ENCODE results near the gene CAD. TPM values are rescaled to one million over a fixed set of nuclear protein-coding genes. Genes with fewer than 3 reads are reported as not detected.
A peak's percentile ranks its signal among the peaks of the same experiment; 100 is the strongest.

The CAD gene
- total RNA-seq, 1 experiment from 2014 or later: 66.5 TPM

GRCh38 chr2:27256855-27257454, 39.8 kb downstream of the CAD start:
- BruUV-seq (replicated peaks): no TSS peak
- Mint-ChIP-seq H3K36me3 (ENCODE audit: insufficient read depth, unreplicated experiment) (no peaks in the 10 kb centered on the region), H3K9me3 (ENCODE audit: unreplicated experiment) (no peaks in the 10 kb centered on the region), H3K27ac (ENCODE audit: low read depth, unreplicated experiment) (no peak overlapping the region), H3K4me3 (ENCODE audit: unreplicated experiment) (no peak overlapping the region), H3K4me1 (ENCODE audit: insufficient read depth, unreplicated experiment) (peaks cover 20% of the 10 kb centered on the region), H3K27me3 (ENCODE audit: insufficient read depth, unreplicated experiment) (peaks cover 28% of the 10 kb centered on the region)
- no peak for TF ChIP-seq CTCF (IDR thresholded peaks at IDR 0.05; ENCODE audit: unreplicated experiment)
- no peak for DNase-seq (ENCODE audit: unreplicated experiment)
- ChIA-PET CTCF (interaction anchor here (0.6 to 0.7 kb wide), 4 partner anchors 40 to 981 kb away, joined by 3 to 5 read pairs (median 3); no protein-coding TSS in a partner anchor), POLR2A (no interaction called here)
- intact Hi-C loops (cut with micrococcal nuclease): no loop called here

DNA sequence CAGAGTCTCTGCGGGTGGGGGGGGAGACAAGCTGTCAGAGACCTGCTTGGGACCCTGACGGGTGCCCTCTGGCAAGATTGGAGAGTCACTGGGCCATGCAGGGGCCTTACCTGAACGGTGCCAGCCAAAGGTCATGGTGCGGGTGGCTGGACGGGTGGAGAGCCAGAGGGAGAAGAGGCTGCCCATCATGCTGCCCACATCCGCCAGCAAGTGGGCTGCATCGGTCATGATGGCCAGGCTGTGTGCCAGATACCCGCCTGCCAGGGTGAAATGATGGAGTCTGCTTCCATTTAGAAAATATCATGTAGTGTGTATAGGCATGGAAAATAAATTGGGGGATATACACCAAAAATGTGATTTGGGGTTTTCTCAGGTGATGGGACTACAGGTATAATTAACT, 40.9 kb downstream of the CAD start:
- no peak for TF ChIP-seq CTCF (IDR thresholded peaks at IDR 0.05; ENCODE audit: unreplicated experiment)
- intact Hi-C loops (cut with micrococcal nuclease): no loop called here
- CTCF ChIA-PET: no interaction called here
- H3K4me1 Mint-ChIP-seq (ENCODE audit: insufficient read depth, unreplicated experiment): peaks cover 21% of the 10 kb centered on the region
- no peaks in the 10 kb centered on the region for H3K36me3 Mint-ChIP-seq (ENCODE audit: insufficient read depth, unreplicated experiment)
- H3K27me3 Mint-ChIP-seq (ENCODE audit: insufficient read depth, unreplicated experiment): peaks cover 31% of the 10 kb centered on the region
- POLR2A ChIA-PET: no interaction called here
- no TSS peak for BruUV-seq (replicated peaks)
- no peaks in the 10 kb centered on the region for H3K9me3 Mint-ChIP-seq (ENCODE audit: unreplicated experiment)
- no peak overlapping the region for H3K27ac Mint-ChIP-seq (ENCODE audit: low read depth, unreplicated experiment)
- no peak overlapping the region for H3K4me3 Mint-ChIP-seq (ENCODE audit: unreplicated experiment)
- DNase-seq (ENCODE audit: unreplicated experiment): no peak

DNA sequence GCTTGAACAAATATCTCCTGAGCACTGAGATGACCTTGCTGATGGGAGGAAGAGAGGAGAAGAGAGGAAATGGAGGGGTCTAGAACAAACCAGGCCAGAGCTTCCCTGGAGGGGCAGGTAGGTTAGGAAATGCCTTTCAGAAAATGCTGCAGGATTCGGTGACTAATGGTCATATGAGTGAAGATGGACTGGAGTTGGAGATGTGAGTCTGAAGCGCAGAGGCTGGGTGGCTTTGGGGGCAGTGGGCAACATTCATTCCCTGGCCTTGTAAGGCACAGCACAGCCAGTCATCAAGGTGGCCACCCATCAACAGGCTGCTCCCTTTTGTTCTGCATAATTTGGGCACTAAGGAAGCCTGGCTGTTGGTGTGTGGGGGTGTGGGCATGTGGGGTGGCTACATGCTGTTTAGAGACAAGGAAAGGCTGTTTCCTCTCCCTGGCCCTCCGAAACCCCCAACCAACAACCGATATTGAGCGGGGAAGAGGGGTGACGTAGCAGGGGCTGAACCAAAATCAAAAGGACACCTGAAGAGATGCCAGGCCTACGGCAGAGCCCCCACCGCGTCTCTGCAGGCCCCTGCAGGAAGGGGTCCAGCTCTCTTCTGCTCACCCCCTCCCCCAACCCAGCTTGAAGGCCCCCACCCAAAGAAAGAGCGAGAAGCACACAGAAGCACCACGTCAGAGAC, 44.2 kb downstream of the CAD start:
- no TSS peak for BruUV-seq (replicated peaks)
- no peak for TF ChIP-seq CTCF (IDR thresholded peaks at IDR 0.05; ENCODE audit: unreplicated experiment)
- no peak for DNase-seq (ENCODE audit: unreplicated experiment)
- no peaks in the 10 kb centered on the region for H3K9me3 Mint-ChIP-seq (ENCODE audit: unreplicated experiment)
- no peak overlapping the region for H3K27ac Mint-ChIP-seq (ENCODE audit: low read depth, unreplicated experiment)
- H3K4me1 Mint-ChIP-seq (ENCODE audit: insufficient read depth, unreplicated experiment): peaks cover 15% of the 10 kb centered on the region
- H3K4me3 Mint-ChIP-seq (ENCODE audit: unreplicated experiment): peak overlapping the region; percentile 14
- ChIA-PET POLR2A (no interaction called here), CTCF (interaction anchor here (0.7 kb wide), 1 partner anchor 423 kb away, joined by 3 read pairs; no protein-coding TSS in a partner anchor)
- intact Hi-C loops (cut with micrococcal nuclease): no loop called here
- no peaks in the 10 kb centered on the region for H3K36me3 Mint-ChIP-seq (ENCODE audit: insufficient read depth, unreplicated experiment)
- peaks cover 31% of the 10 kb centered on the region for H3K27me3 Mint-ChIP-seq (ENCODE audit: insufficient read depth, unreplicated experiment)

- no peak overlapping the region for H3K27ac Mint-ChIP-seq (ENCODE audit: low read depth, unreplicated experiment)
- intact Hi-C loops (cut with micrococcal nuclease): no loop called here
- TF ChIP-seq CTCF (IDR thresholded peaks at IDR 0.05; ENCODE audit: unreplicated experiment): no peak
- no peaks in the 10 kb centered on the region for H3K9me3 Mint-ChIP-seq (ENCODE audit: unreplicated experiment)
- no TSS peak for BruUV-seq (replicated peaks)
- peak overlapping the region; percentile 14 for H3K4me3 Mint-ChIP-seq (ENCODE audit: unreplicated experiment)
- CTCF ChIA-PET: interaction anchor here (0.7 kb wide), 1 partner anchor 422 kb away, joined by 3 read pairs; no protein-coding TSS in a partner anchor
- POLR2A ChIA-PET: no interaction called here
- no peak for DNase-seq (ENCODE audit: unreplicated experiment)
- peaks cover 31% of the 10 kb centered on the region for H3K27me3 Mint-ChIP-seq (ENCODE audit: insufficient read depth, unreplicated experiment)
- H3K36me3 Mint-ChIP-seq (ENCODE audit: insufficient read depth, unreplicated experiment): no peaks in the 10 kb centered on the region
- H3K4me1 Mint-ChIP-seq (ENCODE audit: insufficient read depth, unreplicated experiment): peaks cover 11% of the 10 kb centered on the region
Measured at GRCh38 chr2:27261926-27262298, 44.7 kb downstream of the CAD start.

Measured in MCF 10A (cell line).